Measurements from ENCODE around the gene EXOC2.

EXOC2 gene

GRCh38 chr6:466564-466963, 226.4 kb downstream of the EXOC2 start:
- in situ Hi-C loops (cut with MboI; ENCODE audit: low sequenced_read_pairs, unreplicated experiment), result no loop called here
- DNase-seq (ENCODE audit: low spot score), result no peak
- no peak for TF ChIP-seq CTCF (IDR thresholded peaks at IDR 0.05; ENCODE audit: borderline replicate concordance, control extremely low read depth, extremely low read depth, insufficient read depth, missing control alignments)

- no peak for DNase-seq (ENCODE audit: low spot score)
- in situ Hi-C loops (cut with MboI; ENCODE audit: low sequenced_read_pairs, unreplicated experiment), result no loop called here
- TF ChIP-seq CTCF (IDR thresholded peaks at IDR 0.05; ENCODE audit: borderline replicate concordance, control extremely low read depth, extremely low read depth, insufficient read depth, missing control alignments), result no peak
Measured at GRCh38 chr6:465531-466348, 227.2 kb downstream of the EXOC2 start.

- TF ChIP-seq CTCF (IDR thresholded peaks at IDR 0.05; ENCODE audit: borderline replicate concordance, control extremely low read depth, extremely low read depth, insufficient read depth, missing control alignments), result no peak
- in situ Hi-C loops (cut with MboI; ENCODE audit: low sequenced_read_pairs, unreplicated experiment), result no loop called here
- DNase-seq (ENCODE audit: low spot score), result no peak
Measured at GRCh38 chr6:456887-457286, 236.1 kb downstream of the EXOC2 start.

GRCh38 chr6:456358-456867, 236.5 kb downstream of the EXOC2 start:
- no peak for DNase-seq (ENCODE audit: low spot score)
- no peak for TF ChIP-seq CTCF (IDR thresholded peaks at IDR 0.05; ENCODE audit: borderline replicate concordance, control extremely low read depth, extremely low read depth, insufficient read depth, missing control alignments)
- in situ Hi-C loops (cut with MboI; ENCODE audit: low sequenced_read_pairs, unreplicated experiment), result no loop called here

- in situ Hi-C loops (cut with MboI; ENCODE audit: low sequenced_read_pairs, unreplicated experiment), result no loop called here
- no peak for TF ChIP-seq CTCF (IDR thresholded peaks at IDR 0.05; ENCODE audit: borderline replicate concordance, control extremely low read depth, extremely low read depth, insufficient read depth, missing control alignments)
Measured at GRCh38 chr6:455835-456234, 237.1 kb downstream of the EXOC2 start.

GRCh38 chr6:455006-455585, 237.8 kb downstream of the EXOC2 start:
- in situ Hi-C loops (cut with MboI; ENCODE audit: low sequenced_read_pairs, unreplicated experiment), result no loop called here
- TF ChIP-seq CTCF (IDR thresholded peaks at IDR 0.05; ENCODE audit: borderline replicate concordance, control extremely low read depth, extremely low read depth, insufficient read depth, missing control alignments), result no peak
- no peak for DNase-seq (ENCODE audit: low spot score)

More at GRCh38 chr6:455835-456234, 237.1 kb downstream of the EXOC2 start:
- DNase-seq (ENCODE audit: low spot score), result no peak

Measured in GM13976 (cell line).